GM19468 (cell line): ENCODE measurements around the gene LRFN2.

Source experiments
- ATAC-seq: cut with Tn5 transposase; IDR thresholded peaks from one replicate; pipeline ENCODE4 v1.9.1; 2021; ENCODE audit warnings: mild to moderate bottlenecking, moderate library complexity, moderate number of reproducible peaks; ENCODE audit not compliant: unreplicated experiment; ENCODE audit errors: extremely low read depth

Gene LRFN2

DNA sequence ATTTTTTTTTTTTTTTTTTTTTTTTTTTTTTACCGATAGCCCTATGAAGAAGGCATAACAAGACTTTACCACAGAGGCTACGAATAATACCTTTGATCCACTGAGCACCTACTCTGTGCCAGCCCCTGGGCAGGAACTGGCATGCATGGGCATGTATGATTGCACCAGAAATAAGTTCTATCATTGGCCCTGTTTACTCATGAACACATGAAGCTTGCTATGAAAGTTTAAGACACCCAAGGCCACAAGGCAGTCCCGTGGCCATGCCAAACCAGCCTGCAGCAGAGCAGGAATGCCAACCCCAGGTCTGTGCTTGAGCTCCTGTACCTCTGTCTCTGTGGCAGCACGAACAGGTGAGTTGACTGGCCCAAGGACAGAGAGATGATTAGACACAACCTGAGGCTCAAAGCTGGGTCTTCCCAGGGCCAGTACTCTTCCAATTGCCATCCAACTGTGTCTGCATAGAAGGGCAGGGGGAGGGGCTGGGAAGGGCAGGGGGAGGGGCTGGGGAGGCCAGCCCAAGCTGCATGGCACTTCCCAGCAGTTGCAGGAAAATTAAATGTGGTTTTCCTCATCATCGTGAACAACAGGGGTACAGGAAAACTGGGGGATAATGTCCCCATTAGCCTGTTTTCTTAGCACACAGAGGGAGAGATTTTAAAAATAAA lies 63.5 kb downstream of the LRFN2 start:
- ATAC-seq = no peak

DNA sequence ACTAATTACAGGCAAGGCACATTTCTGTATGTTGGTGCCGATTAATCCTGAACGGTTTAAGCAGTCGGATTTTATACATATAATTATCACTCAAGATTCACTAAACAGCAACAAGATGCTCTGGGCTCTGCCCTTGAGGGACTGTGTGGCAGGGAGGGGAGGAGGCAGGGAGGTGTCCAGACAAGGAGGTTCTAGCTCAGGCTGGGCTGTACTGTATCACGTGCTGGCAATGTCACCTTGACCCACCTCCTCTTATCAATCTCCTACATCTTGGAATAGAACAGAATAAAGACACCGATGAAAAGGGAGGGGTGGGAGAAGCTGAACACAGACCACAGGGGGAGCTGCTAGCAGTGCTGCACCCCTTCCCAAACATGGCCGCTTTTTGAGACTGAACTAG lies 65.7 kb downstream of the LRFN2 start:
- no peak for ATAC-seq

DNA sequence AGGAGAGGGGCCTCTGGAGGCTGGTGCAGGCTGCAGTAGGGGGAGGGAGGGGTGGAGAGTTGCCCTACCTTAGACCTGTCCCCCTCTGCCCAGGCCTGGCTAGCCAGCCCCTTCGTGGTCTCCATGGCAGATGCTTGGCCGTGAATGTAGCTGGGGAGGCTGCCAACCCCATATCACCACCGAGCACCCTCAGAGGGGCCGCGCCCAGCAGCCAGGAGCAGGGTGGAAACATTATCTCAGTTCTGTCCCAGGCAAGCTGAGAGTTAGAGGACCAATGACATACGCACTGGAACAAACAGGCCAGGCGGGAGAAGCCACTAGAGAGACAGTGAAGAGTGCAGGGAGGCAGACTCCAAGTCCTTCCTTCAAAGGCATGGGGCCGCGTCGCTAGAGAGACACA lies 66.5 kb downstream of the LRFN2 start:
- no peak for ATAC-seq

DNA sequence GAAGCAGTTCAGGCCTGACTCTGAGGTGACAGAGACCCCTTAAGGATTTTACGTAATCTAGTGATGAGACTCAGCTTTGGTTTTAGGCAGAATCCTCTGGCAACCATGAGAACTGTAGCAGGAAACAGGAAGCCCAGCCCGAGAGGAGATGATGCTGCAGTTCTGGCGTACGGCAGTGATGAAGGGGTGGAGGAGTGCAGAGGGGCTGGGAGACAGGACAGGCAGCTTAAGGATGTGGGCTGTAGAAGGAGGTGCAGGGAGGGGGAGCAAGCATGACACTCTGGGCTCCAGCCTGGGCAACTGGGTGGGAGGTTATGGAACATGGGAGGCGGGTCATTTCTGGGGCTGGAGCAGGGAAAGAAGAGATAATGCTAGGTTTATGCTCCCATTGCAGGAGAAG lies 67.1 kb downstream of the LRFN2 start:
- no peak for ATAC-seq

DNA sequence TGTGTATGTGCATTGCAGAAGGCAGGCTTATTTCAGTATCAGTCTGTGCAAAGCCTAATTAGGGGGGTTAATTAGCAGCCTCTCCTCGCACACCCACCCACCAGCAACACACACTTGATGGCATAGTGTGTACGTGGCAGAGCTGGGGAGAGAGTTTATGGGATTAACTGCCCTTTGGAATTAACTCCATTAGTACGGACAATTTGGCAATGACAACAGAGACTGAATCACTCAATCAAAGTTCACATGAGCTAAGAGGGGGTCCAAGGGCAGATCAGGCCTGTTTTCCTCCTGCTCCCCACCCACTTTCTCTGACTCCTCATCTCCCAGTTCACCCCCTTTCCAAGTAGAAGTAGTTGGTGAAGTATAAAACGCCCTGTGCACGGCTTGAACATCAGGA lies 69.5 kb downstream of the LRFN2 start:
- no peak for ATAC-seq

DNA sequence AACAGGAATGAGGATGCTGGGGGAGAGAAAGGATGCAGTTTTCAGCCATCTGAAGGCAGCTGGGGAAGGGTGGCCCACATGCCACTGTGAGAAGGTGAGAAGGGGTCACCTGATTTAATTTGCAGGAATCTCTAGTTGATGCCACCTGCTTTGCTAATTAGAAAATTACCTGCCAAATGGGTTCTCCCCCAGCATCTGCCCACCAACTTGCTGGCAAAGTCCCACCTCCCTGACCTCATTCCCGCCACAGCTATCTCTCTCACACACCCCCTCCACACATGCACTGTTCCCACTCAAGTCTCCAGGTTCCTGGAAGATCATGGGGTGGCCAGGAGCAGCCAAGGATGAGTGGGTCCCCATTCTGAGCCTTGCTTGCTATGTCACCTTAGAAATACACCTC lies 70.7 kb downstream of the LRFN2 start:
- no peak for ATAC-seq

DNA sequence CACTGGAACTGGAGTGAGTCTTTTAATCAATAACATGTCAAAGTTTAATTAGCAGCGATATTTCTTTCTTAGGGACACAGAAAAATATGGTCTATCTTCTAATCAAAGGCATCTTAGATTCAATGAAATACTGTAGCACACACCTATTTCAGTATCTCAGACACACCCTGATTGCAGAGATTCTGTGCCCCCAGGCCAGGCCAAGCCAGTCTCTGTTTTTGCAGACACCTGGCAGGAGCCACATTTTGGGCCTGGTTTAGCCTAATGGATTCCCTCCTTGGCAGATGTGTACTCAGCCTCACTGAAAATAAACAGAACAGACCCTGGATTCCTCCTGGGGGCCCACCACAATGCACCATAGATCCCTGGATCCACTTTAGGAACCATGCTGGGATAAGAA lies 74.8 kb downstream of the LRFN2 start:
- ATAC-seq = no peak

DNA sequence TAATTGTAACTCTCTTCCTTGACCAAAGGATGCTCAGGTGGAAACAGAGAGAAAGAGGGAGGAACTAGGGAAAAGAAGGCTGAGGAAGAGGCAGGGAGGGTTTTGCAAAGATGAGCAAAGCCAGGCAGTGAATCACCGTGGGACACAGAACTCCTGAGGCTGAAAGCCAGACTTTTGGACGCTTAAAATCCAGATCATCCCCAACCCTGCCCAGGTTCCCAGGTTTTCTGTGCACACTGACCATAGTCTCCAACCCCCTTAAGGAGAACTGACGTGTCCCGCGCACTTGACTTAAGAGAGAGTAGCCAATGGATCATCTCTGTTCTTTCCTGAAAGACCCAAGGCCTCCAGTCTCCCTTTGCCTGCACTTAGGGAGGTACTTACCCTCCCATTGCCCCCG lies 75.3 kb downstream of the LRFN2 start:
- ATAC-seq = no peak

DNA sequence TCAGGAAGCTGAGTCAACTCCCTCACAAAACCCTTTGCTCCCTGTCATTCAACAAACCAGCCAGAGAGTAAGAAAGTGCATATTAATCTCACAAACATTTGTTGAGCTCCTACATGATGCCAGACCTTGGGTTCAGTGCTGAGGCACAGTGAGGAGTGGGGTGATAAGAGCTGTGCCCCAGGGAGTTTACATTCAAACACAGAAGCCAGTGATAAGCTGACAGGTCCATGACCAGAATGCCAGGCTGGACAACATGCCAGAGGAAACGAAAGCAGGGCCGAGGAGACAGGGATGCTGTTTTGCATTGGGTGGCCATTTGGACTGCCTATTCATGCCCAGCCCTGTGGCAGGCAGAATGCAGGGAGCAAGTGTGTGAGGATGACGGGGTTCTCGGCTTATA lies 76.7 kb downstream of the LRFN2 start:
- no peak for ATAC-seq

DNA sequence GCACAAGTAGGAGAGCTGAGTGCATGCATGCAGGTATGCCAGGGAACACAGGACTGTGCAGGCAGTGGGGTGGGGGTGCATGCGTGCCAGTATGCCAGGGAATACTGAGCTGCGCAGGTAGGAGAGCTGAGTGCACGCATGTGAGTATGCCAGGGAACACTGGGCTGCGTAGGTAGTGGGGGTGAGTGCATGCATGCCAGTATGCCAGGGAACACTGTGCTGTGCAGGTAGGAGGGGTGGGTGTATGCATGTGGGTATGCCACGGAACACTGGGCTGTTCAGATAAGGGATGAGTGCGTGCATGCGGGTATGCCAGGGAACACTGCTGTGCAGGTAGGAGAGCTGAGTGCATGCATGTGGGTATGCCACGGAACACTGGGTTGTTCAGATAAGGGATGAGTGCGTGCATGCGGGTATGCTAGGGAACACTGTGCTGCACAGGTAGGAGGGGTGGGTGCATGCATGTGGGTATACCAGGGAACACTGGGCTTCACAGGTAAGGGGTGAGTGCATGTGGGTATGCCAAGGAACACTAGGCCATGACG lies 77.4 kb downstream of the LRFN2 start:
- ATAC-seq = no peak

DNA sequence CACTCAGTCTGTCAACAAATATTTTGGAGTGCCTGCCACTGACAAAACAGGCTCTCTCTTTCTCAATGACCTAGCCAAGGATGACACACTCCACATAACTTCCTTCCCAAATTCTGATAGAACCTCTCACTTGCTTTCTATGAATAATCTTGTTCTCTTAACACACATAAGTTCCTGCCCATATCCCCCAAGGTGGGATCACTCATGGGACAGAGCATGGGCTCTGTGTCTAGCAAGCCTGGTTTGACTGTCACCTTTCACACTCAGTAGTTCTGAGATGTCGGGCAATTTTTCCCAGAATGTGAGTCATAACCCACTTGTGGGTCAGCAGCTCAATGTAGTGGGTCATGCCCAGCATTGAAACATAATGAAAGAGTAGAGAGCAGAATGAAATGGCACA lies 78.1 kb downstream of the LRFN2 start:
- no peak for ATAC-seq

DNA sequence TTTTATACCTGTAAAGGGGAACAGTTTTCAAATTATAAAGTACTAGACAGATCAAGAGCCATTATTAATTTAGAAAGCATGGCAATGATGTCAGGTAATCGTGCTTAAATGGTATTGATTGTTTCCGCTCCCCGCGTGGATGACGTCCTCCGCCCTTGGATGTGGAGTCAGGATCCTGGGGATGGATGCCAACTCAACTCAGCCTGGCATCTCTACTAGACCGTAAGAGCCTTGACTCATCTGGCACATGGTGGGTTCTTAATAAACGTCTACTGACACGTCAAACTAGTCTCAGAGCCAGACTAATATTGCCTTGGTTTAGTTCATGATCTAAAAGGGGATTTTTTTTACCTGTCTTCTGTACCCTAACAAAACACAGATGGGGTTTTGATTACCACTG lies 80.2 kb downstream of the LRFN2 start:
- no peak for ATAC-seq

DNA sequence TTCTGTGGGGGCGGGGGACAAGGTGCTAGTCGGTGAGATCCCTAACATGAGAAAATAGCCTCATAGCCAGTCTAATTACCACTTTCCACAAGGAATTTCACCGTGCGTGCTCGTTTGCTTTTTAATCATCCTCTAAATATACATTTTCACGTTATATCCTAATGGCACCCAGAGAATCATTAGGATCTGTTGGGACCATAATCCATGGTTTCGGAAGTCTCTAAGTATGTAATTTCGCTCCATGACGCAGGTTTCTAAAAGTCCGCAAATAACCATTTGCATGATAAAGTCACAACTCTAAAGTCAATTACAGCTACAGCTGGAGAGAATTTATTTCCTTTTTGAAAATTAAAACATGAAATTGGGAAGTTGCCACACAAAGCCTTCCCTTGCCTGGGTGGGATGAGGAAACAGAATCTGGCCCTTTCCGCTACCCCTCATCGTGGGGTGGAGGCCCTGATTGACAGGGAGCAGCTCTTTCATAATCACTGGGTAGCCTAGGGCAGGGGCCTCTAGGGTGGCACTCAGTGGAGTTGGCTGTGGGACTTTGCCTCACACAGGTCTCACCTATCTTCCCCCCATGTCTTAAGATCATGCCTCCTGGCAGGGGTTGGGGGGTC lies 81.9 kb downstream of the LRFN2 start:
- no peak for ATAC-seq

DNA sequence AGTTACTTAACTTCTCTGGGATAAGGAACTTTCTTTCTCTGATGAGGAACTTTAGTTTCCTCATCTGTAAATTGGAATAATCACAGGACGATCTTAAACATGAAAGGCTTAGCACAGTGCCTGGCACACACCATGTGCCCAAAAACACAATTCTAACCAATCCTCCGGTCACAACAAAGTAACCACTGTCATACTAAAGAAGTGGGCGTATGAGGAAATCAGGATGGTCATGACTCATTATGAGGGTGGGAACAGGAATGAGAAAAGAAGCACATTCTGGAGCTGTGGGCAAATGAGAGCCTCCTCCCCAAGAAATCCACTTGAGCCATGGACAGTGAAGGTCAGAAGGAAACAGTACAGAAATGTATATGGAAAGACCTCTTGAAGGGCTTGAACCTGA lies 82.9 kb downstream of the LRFN2 start:
- no peak for ATAC-seq

DNA sequence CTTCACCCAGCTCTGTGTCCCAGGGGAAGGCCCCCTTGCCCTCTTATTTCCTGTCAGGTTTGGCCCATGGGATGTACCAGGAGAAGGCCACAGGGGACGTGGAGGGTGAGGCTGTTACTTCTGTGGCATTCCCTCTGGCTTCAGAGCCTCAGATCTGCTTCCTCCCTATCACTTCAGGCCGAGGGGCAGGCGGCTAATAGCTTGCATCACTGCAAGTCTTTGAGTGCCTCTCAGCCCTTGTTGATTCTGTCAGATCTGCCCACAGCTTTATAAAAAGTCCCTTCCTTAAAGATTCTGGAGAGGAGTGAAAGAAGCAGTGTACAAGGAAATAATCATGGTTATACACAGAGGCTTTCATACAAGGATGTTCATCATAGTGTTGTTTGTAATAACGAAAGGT lies 86.9 kb downstream of the LRFN2 start:
- ATAC-seq = no peak

DNA sequence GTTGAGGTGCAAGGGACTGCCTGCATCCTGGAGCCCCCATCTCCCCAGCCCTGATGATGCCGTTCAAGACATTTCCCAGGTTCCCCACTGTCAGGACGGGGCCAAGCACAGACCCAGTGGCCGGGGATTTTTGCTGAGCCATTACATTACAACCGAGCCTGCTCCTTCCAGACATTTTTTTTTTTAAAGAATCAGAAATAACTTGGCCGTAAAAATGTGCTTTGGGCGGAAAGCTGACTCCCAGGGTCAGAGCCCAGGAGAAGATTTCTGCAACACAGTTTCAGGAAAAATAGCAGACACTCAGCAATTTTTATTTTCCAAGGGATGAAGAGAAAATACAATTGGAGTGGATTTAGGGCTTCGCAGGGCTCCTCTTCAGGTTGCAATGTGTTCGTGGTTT lies 87.9 kb downstream of the LRFN2 start:
- no peak for ATAC-seq

DNA sequence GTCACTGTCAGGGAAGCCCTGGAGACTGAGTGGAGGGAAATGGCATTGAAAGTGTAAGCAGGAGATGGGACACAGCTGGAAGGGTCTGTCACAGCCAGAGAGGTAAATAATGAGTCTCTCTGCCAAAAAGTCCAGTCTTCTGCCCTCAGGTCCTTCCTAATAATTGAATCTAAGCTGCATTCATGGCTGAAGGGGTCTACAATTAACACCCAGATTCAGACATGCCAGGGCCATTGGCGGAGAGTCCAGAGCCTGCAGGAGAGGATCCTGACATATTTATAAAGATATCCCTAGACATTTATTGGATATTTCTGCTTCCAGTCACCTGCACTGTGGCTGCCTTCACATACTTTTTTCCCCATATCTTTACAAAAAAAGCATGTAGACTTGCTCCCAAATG lies 89.0 kb downstream of the LRFN2 start:
- ATAC-seq = no peak

DNA sequence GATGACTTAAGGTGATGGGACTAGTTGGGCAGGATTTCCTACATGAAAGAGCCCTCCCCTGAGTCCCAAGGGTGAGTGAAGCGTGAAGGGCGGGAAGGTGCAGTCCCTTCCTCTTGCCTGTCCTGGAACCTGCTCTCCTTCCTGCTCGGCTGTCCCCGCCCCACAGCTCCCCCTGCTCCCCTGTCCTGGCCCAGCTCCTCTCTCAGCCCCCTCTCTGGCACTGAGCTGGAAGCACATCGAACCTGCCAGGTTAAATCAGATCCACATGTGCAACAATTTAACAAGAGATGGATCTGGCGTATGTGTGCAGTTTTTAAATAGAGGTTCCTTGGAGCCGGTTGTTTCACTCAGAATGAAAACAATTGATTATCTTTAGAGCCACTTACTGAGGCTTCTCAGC lies 95.0 kb downstream of the LRFN2 start:
- ATAC-seq = no peak

DNA sequence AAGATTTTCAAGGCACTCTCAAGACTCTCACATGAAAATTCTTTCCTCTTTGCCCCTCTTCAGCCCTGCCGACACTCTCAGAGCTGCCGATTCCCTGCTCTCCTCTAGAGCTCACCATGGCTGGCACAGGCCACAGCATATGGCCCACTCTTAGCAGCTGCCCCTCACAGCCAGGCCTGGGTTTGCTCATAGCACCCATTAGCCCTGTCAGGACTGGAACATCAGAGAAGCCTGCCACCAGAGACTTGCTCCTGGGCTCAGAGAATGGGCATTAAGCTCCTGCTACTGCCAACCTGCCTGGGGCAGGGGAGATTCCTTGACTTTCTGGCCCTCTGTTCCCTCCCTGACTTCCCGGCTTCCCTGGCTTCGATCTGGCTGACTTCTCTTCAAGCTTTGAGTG lies 96.7 kb downstream of the LRFN2 start:
- no peak for ATAC-seq

DNA sequence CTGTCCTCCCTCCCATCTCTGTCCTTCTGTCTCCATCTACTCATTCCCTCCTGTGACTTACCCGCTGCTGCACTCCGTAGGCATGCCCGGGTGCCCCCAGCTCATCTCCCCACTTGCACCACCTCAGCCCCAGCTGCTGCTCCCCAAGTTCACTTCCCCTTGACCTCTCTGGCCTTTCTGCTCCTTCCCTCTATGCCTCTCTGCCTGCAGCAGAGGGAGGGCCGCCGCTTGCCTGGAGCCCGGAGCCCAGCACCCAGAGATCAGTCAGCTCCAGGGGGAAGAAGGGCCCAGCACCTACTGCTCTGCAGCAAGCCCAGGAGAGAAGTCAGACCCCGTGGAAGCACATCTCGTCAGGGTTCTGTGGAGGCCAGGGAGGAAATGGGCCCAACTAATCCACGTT lies 97.4 kb downstream of the LRFN2 start:
- no peak for ATAC-seq

DNA sequence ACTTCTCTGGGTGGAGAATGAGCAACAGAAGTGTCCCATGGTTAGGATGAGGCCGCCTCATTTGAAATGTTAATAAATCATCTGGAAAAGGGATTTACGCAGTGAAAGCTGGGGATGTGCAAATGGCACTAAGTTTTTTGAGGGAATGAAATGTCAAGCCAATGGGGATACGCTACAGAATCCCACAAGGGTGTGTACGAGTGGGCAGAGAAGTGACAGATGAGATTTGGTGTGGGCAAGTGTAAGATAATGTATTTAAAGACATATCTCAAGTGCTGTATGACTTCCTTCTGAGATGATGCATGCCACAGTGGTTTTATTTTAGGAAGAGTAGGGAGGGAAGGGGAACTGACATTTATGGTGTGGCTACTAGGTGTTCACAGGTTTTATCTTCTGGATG lies 100.6 kb downstream of the LRFN2 start:
- no peak for ATAC-seq

DNA sequence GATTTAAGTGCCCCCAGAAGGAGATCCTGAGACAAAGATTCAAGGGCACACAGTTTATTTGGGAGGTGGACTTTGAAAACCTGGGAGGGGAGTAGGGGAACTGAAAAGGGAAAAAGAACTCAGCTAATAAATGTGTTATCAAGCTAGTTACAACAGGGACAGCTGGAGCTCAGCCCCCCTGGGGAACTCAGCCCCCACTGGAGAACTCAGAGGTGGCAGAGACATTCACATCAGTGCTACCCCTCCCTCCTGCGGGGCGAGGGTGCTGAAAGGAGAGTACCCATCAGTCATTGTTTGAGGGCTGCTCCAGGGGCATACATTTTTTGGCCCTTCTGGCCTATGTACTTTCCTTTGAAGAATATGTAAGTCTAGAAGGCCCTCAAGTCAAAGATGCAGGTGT lies 101.4 kb downstream of the LRFN2 start:
- no peak for ATAC-seq
